GM18508 (cell line): ENCODE measurements around the gene ITFG1.
"Not testable (repeated sequence)": the region's sequence is repeated elsewhere in the genome, so short reads cannot be mapped to it uniquely, and the experiment has no call there.

Source experiments
- ATAC-seq: cut with Tn5 transposase; IDR thresholded peaks from one replicate; pipeline ENCODE4 v1.9.1; 2021; ENCODE audit warnings: moderate number of reproducible peaks; ENCODE audit not compliant: insufficient read depth, unreplicated experiment

Gene ITFG1

GRCh38 chr16:47260503-47260902 lies 200.4 kb downstream of the ITFG1 start:
- no peak for ATAC-seq

- ATAC-seq, result no peak
These were observed 201.9 kb downstream of the ITFG1 start for GRCh38 chr16:47258874-47259461.

- no peak for ATAC-seq
These were observed 206.1 kb downstream of the ITFG1 start for GRCh38 chr16:47254756-47255155.

GRCh38 chr16:47250983-47251382 lies 209.9 kb downstream of the ITFG1 start:
- ATAC-seq, result no peak

GRCh38 chr16:47247690-47248089 lies 213.2 kb downstream of the ITFG1 start:
- ATAC-seq, result no peak

GRCh38 chr16:47244206-47244605 lies 216.7 kb downstream of the ITFG1 start:
- ATAC-seq, result no peak

- ATAC-seq, result no peak
These were observed 219.8 kb downstream of the ITFG1 start for GRCh38 chr16:47241061-47241460.

- no peak for ATAC-seq
These were observed 224.1 kb downstream of the ITFG1 start for GRCh38 chr16:47236716-47237115.

GRCh38 chr16:47230296-47230695 lies 230.6 kb downstream of the ITFG1 start:
- ATAC-seq, result no peak

GRCh38 chr16:47229053-47230050 lies 231.5 kb downstream of the ITFG1 start:
- ATAC-seq, result no peak

GRCh38 chr16:47228241-47228640 lies 232.6 kb downstream of the ITFG1 start:
- ATAC-seq, result no peak

- ATAC-seq, result no peak
These were observed 247.0 kb downstream of the ITFG1 start for GRCh38 chr16:47213761-47214440.

- ATAC-seq, result no peak
These were observed 249.6 kb downstream of the ITFG1 start for GRCh38 chr16:47211218-47211617.

GRCh38 chr16:47204736-47205504 lies 255.9 kb downstream of the ITFG1 start:
- ATAC-seq, result no peak

- ATAC-seq, result not testable (repeated sequence)
These were observed 257.4 kb downstream of the ITFG1 start for GRCh38 chr16:47203433-47203832.

- ATAC-seq, result no peak
These were observed 262.7 kb downstream of the ITFG1 start for GRCh38 chr16:47198180-47198575.

- no peak for ATAC-seq
These were observed 263.2 kb downstream of the ITFG1 start for GRCh38 chr16:47197536-47198179.

- ATAC-seq, result no peak
These were observed 264.4 kb downstream of the ITFG1 start for GRCh38 chr16:47196457-47196856.

- ATAC-seq, result no peak
These were observed 278.5 kb downstream of the ITFG1 start for GRCh38 chr16:47182318-47182717.

GRCh38 chr16:47181066-47181465 lies 279.8 kb downstream of the ITFG1 start:
- not testable (repeated sequence) for ATAC-seq
